SK-N-MC (cell line): Measurements from ENCODE around the gene KCNT1.

Experiments used
- EZH2 ChIP-seq: fragments of 200-600 bp; sonication (generic); IDR thresholded peaks from one replicate; pipeline ENCODE4 v1.6.1; 2017; ENCODE audit warnings: antibody characterized with exemption
- POLR2AphosphoS5 ChIP-seq: IDR thresholded peaks from 2 replicates; pipeline ENCODE4 v1.6.1; 2012; ENCODE audit warnings: mild to moderate bottlenecking, low read depth, low read length, borderline replicate concordance

DNA sequence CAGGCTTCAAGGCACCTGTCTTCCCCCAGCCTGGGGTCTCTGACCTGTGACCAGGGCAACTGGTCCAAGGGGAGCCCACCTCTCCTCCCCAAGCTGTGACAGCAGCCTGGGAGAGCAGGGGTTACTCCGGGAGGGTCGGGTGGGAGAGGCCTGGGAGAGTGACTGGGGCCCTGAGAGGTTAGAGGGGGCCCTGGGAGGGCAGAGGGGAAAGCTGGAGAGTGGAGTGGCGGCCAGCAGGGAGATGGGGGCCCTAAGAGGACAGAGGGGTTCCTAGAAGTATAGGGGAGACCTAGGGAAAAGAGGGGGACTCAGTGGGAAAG lies 38.6 kb upstream of the KCNT1 start:
- TF ChIP-seq EZH2 (no peak), POLR2AphosphoS5 (no peak)
